NCI-H1436 (cell line): ENCODE results near the gene HCFC1R1.

ENCODE experiments used
- DNase-seq: peaks from one replicate; lab custom pipeline; 2025; lab: John Stamatoyannopoulos, UW

HCFC1R1 gene

GRCh38 chr16:2975161-2975795 lies 48.5 kb downstream of the HCFC1R1 start:
- DNase-seq: no peak

- DNase-seq: no peak
Measured at GRCh38 chr16:2974319-2975056, 49.3 kb downstream of the HCFC1R1 start.

- no peak for DNase-seq
Measured at GRCh38 chr16:2973605-2974318, 50.0 kb downstream of the HCFC1R1 start.

- DNase-seq: no peak
Measured at GRCh38 chr16:2973093-2973492, 50.6 kb downstream of the HCFC1R1 start.
